Body of pancreas (tissue), 4 donors: ENCODE results near the gene GNB3.

Source experiments
- POLR2A ChIP-seq, 3 donors: fragments of 450-650 bp; IDR thresholded peaks; one replicate each; pipeline ENCODE4 v1.6.1; 2016; ENCODE audit warnings: antibody characterized with exemption in 3 of 3, mild to moderate bottlenecking in 2 of 3
- TF ChIP-seq, protein P1 (sequence below), 7 experiments: fragments of 450-650 bp in 4 of 7; fragments of 200-600 bp in 3 of 7; sonication (generic) in 3 of 7; IDR thresholded peaks; one replicate each; pipeline ENCODE4 v1.5.1; 2016 to 2019; ENCODE audit warnings: antibody characterized with exemption in 7 of 7

DNA sequence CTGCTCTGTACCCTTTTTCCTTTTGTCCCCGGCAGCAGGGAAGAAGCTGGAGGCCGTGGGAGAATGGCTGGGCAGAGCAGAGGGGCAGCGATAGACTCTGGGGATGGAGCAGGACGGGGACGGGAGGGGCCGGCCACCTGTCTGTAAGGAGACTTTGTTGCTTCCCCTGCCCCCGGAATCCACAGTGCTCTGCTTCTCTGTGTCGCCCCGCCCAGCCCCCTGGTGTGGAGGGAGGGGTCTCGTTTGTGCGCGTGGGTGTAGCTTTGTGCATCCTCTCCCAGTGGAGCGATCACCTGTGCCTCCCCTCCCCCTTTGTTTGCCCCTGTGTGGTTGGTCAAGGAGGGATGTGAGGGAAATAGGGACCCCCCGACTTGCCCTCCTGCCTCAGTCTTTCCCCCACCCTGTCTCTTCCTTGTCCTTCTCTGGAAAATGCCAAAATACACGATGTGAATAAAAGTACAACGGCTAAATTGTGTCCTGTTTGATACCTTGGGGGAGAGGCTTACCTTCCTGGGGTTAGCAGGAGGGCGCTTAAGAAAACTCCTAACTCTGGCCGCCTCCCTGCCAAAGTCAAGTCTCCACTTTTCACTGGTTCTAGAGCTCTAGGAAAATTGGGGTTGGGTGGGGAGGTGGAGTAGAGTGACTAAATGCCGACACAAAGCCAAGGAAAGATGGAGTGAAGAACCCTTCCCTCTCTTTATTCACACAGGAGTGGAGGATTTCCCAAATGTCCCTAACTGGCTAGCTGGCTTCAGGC is 25.6 kb downstream of the GNB3 start:
- TF ChIP-seq, protein P1, sequence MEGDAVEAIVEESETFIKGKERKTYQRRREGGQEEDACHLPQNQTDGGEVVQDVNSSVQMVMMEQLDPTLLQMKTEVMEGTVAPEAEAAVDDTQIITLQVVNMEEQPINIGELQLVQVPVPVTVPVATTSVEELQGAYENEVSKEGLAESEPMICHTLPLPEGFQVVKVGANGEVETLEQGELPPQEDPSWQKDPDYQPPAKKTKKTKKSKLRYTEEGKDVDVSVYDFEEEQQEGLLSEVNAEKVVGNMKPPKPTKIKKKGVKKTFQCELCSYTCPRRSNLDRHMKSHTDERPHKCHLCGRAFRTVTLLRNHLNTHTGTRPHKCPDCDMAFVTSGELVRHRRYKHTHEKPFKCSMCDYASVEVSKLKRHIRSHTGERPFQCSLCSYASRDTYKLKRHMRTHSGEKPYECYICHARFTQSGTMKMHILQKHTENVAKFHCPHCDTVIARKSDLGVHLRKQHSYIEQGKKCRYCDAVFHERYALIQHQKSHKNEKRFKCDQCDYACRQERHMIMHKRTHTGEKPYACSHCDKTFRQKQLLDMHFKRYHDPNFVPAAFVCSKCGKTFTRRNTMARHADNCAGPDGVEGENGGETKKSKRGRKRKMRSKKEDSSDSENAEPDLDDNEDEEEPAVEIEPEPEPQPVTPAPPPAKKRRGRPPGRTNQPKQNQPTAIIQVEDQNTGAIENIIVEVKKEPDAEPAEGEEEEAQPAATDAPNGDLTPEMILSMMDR (IDR thresholded peaks at IDR 0.05), result no peak
- TF ChIP-seq POLR2A (IDR thresholded peaks at IDR 0.05), result no peak
